Measurements from ENCODE around the gene DCK.

DNA sequence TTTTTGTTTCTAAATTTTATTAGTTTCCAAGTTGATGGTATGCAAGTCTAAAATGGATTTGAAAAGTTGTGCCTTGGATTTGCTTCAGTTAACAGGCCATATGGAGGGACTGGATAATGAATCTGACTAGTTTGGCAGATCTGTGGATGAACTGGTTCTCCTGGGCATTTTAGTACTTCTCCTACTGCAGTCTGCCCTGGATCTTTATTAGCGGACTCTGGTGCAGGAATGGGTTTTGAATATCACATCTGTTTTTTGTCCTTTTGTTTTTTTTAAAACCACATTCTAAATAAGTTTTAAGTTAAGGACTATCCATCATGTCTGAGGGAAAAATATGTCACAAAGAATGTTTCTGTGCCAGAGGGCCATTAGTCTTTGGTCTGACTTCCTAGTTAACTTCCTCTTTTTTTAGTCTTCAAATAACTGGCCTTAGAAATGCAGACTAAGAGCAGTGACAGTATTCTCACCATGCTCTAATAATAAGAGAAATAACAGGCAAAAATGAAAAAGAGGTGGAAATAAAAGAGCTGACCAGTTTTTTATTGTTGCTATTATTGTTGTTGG, 13.9 kb upstream of the DCK start:
- no peak for TF ChIP-seq POLR2A (IDR thresholded peaks at IDR 0.05)
- TF ChIP-seq, protein P1, sequence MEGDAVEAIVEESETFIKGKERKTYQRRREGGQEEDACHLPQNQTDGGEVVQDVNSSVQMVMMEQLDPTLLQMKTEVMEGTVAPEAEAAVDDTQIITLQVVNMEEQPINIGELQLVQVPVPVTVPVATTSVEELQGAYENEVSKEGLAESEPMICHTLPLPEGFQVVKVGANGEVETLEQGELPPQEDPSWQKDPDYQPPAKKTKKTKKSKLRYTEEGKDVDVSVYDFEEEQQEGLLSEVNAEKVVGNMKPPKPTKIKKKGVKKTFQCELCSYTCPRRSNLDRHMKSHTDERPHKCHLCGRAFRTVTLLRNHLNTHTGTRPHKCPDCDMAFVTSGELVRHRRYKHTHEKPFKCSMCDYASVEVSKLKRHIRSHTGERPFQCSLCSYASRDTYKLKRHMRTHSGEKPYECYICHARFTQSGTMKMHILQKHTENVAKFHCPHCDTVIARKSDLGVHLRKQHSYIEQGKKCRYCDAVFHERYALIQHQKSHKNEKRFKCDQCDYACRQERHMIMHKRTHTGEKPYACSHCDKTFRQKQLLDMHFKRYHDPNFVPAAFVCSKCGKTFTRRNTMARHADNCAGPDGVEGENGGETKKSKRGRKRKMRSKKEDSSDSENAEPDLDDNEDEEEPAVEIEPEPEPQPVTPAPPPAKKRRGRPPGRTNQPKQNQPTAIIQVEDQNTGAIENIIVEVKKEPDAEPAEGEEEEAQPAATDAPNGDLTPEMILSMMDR (IDR thresholded peaks at IDR 0.05): no peak
- TF ChIP-seq EP300 (IDR thresholded peaks at IDR 0.05): no peak
